GM21390 (cell line): ENCODE measurements around the gene ARHGAP22.

Experiments used
- ATAC-seq: cut with Tn5 transposase; IDR thresholded peaks from one replicate; pipeline ENCODE4 v1.9.1; 2021; ENCODE audit not compliant: unreplicated experiment

Gene ARHGAP22

DNA sequence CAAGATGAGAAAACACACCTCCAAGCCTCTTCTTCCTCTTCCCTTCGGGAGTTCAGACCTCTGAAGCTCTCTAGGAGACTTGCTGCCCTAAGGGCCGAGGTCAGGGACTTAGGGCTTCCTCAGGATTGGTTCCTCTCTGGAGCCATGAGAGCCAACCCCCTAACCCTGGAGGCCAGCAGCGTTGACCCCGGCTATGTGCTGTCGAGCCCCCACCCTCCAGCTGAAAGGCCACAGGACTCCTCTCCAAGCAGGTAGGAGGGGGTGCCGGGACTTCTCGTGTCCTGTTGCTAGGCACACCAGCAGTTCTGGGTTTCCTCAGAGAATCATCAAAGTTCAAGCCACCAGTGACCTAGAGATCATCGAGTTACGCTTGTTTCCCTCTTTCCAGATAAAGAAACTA is 87.4 kb downstream of the ARHGAP22 start:
- ATAC-seq: no peak

DNA sequence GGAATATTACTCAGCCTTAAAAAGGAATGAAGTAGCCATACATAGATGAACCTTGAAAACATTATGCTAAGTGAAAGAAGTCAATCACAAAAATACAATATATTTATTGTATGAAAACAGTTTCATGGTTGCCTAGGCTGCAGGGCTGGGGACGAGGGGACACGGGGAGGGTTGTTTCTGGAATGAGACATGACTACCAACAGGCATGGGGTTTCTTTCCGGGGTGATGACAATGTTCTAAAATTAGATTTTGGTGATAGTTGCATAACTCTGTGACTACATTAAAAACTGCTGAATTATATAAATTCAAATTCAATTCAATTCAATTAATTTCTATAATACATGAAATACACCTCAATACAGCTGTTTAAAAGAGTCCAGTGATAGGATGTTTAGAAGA is 88.0 kb downstream of the ARHGAP22 start:
- ATAC-seq: no peak

DNA sequence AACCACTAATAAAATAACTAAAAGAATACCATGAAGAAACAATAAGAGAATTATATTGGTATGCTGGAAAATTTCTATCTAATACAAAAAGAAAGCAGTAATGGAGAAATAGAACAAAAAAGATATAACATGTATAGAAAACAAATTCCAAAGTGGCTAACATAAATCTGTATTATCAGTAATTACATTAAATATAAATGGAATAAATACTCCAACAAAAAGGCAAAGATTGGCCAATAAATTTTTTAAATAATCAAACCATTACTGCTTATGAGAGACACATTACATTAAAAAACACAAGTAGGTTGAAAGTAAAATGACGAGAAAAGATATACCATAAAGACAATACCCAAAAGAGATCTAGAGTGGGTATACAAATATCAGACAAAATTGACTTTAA is 90.0 kb downstream of the ARHGAP22 start:
- ATAC-seq: no peak

DNA sequence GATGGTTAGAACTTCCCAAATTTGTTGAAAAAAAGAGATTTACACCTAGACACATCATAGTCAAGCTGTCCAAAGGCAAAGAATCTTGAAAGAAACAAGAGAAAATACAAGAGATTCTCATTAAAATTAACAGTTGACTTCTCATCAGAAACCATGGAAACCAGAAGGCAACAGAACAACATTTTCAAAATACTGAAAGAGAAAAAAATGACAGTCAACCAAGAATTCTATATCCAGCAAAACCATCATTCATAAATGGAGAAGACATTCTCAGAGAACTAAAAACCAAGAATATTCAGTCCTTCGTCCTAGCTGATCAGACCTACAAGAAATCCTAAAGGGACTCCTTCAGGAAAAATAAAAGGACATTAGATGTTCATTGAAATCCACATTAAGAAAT is 90.6 kb downstream of the ARHGAP22 start:
- no peak for ATAC-seq

DNA sequence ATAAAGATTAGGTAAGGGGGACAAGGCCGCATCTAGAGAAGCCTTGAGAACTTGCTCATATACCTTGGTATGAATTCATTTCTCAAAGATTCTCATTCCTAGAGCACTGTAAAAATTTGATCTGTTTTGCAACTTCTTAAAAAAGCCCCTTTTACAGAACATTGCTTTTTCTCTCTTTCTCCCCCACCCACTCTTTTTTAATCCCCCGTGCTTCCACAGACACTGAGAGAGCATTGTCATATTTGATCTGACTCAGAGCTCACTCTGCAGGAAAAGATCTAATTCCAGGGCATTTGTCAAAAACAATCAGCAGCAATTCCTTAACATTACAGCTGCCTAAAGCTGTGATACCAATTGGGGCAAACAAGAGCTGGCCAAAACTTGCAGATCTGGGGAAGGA is 92.0 kb downstream of the ARHGAP22 start:
- ATAC-seq: no peak

DNA sequence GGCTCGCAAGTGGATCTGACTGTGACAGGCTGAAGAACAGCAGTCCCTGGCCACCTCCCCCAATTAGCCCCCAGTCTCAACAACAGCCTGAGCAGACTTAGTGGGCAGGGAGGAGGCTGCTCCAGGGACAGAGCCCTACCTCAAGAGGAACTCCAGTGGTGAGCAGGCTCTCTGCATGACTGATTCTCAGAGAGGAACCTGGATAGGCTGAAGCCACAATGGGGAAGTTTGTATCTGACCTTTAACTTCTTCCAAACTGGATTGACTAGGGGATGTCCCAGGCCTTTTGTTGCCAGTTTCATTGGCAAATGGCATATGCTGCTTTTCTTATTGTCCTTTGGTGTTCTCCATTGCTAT is 93.0 kb downstream of the ARHGAP22 start:
- no peak for ATAC-seq

DNA sequence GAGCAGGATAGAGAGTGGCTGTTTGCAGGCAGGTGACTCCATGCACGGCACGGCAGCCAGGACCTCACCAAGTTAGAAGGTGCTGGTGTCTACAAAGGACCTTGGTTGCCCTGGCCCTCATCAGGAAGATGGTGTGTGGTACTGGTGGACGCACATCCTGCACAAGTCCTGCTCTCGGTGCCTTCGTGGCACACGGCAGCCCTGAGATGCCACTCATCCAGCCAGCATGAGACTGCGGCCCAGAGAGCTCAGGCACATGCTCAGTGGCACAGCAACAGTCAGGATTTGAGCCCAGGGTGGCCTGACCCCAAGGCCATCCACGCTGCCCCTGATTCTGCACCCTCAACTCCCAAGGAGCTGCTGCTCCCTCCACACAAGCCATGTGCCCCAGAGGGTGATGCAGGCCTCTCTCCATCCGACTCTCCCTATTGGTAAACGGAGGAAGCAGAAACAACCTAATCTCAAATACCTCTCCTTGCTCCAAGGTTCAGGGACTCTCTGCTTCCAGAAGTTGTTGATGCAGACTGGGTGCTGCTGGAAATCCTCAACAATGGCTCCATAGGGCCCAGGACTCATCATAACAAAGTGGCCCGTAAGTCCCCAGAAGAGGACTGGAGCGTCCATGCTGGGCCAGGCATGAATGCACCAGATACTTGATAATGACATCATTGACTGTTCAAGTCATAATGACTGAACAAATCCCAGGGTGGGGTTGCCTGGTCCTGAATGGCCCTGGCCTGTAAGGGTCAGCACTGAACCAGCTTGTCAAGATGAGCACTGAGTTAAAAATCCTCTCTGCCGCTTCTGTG is 93.6 kb downstream of the ARHGAP22 start:
- ATAC-seq: no peak

DNA sequence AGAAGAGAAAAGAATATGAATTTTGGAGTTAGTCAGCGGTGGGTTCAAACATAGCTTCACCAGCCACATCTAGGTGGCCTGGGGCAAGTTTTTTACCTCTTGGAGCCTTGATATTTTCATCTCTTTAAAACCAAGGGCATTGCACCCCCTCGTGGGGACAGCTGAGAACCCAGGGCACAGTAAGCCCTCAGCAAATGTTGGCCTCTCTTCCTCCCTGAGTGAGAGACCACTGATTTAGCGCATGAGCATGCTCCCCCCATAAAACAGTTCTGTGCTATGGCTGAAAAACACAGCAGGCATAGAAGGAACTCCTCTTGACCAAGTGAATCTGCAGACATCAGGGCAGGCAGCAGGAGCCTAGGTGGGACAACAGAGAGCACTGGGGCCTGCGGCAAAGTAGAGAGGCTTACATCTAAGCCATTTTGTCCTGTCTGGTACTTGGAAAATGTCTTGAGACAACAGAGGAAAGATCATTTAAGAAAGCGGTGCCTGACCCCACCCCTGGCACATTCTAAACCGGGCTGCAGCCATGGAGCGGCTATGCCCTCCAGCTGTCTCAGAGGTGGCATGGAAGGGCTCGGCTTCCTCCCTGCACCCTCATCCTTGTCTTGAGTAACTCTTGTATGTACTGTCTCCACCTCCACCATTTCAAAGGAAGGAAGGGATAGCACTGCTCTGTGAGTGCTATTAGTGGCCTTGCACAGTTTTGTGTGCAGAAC is 94.7 kb downstream of the ARHGAP22 start:
- ATAC-seq: no peak

DNA sequence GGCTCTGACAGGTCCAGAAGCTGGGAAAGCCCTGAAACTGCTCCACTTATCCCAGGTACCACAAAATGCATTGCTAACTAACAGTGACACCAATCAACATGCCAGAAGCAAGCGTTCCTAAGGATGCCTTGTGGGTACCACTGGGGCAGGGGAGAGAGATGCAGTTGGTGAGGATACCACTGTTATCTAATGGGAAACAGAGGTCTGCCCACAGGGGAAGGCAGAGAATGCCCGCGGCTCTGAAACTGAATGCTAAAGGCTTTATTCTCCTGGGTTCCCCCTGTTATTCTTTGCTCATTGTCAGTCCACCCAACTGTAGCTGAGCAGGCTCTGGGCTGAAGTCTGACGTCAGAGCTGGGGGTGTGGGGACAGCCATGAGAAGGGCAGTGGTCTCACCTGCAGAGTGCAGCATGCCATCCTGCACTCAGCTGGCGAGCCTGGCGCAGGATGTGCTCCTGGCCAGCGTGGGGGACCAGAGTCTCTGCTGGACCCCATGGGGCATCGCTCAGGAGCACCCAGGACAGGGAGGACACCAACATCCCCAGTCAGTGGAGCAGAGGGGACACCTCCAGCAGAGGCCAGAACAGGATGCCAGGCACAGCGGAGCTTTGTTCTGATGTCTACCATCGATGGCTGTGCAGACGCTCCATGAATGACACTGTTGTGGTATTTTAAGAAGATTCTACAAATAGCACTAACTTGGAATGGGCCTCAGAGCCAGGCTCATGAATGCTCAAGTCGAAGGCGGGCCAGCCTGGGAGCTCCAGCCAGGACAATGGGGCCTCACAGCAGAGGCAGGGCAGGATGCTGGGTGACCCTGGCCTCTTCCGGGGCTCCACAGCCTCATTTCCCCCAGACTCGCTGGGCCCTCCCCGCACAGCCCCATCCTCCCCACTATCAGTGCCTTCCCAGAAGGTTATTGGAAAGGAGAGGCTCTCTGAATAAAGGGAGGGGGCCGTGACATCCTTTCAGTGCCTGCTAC is 95.8 kb downstream of the ARHGAP22 start:
- ATAC-seq: no peak

DNA sequence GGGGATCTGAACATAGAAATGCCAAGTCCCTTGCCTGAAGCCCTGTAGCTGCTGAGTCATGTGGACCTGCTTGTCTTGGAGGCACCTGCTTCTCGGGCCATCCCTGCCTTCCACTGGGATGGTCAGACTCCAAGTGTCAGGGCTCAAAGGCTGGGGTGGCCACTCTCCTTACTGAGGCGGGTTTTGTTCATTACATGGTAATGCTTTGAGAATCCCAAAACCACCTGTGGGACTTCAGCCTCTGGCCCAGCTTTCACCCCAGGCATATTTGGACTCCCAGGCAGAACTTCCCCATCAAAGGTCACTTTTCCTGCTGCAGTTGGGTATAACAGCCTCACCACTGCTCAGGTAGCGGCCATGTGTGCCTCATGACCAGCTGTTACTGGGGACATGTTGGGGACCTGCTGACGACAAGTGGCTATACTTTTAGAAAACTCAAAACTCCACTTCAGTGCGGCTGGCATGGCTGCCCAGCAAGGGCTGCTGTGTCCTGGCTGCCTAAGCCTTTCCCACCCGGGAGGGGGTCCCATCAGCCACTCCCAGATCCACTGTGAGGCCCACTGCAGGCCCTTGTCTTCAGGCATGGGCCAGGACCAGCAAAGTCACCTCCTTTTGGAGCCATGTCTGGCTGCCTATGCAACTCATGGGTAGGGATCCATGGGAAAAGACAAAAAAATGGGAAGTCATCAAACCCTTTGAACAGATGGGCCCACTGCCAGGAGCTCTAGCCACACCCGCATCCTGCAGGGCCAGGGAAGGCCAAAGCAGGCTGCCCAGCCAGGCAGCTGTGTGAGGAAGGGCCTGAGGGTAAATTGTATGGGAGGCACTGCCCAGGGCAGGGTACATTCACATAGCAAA is 96.7 kb downstream of the ARHGAP22 start:
- no peak for ATAC-seq

DNA sequence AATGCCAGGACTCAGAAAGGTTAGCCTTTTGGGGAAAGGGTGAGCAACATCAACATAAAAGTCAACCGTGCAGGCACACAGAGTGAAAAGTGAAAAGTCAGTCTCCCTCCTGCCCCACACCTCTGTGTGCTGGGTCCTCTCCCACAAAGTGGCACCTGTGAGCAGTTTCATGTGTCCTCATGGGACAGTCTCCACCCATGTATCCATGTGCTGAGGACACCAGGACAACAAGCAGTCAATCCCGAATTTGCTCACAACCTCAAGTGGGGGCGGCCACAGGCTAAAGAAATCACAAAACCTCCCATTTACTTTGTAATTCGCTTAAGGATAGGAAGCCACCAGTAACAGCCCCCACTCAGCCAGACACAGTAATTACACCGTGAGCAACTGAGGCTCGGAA is 97.4 kb downstream of the ARHGAP22 start:
- ATAC-seq: no peak

DNA sequence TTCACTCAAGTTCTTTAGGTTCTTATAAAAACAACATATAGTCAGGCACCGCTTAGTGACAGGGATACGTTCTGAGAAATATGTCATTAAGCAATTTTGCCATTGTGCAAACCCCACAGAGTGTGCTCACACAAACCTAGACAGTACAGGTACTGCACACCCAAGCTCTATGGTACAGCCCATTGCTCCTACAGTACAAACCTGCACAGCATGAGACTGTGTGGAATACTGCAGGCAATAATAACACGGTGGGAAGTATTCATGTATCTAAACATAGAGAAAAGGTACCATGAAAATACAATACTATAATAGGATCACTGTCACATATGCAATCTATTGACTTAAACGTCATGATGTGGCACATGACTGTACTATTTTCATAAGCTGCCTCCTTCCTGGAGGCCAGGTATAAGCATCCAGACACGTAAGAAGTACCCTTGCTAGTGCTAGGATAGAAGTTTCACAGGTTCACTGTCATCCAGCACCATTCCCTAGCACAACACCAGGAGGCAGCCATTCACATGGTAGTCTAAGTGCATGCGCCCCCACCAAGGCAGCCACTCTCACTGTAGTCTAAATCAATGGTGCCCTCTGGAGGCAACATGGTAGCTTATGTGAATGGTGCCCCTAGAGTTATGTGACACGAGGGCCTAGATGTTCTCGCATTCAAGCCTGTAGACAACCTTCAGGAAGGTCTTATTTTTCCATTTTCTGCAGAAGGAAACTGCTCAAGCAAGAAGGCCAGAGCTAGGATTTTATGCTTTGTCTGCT is 98.5 kb downstream of the ARHGAP22 start:
- ATAC-seq: no peak

DNA sequence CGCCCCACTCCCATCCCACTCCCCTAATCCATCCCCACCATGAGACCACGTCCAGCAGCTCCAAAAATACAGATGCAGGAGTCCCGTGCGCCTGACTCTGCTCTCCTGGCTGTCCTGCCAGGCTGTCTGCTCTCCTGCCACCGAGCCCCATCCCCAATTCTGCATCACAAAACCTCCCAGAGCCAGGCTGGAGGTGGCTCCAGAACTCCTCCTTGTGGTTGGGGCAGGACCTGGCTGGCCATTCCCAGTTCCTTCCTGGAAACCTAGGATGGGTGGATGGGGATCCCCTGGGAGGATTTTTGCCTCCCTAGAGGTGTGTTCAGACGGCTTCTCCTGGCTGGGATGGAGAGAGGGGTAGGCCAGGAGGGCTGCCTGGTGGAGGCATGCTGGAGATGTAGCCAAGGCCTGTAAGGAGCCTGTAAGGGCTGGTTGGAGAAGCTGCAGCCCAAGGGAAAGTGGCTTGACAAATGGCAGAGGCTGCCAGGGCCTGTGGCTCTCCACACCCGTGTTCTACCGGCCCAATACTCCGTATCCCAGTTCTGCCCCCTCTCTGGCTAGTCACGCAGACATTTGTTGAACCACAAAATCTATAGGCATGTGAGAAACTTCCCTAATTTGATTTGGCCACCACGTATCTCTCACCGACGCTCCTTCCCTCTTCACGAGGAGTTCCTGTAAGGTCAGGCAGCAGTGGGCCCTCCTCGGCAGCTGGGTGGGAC is 99.3 kb downstream of the ARHGAP22 start:
- no peak for ATAC-seq

DNA sequence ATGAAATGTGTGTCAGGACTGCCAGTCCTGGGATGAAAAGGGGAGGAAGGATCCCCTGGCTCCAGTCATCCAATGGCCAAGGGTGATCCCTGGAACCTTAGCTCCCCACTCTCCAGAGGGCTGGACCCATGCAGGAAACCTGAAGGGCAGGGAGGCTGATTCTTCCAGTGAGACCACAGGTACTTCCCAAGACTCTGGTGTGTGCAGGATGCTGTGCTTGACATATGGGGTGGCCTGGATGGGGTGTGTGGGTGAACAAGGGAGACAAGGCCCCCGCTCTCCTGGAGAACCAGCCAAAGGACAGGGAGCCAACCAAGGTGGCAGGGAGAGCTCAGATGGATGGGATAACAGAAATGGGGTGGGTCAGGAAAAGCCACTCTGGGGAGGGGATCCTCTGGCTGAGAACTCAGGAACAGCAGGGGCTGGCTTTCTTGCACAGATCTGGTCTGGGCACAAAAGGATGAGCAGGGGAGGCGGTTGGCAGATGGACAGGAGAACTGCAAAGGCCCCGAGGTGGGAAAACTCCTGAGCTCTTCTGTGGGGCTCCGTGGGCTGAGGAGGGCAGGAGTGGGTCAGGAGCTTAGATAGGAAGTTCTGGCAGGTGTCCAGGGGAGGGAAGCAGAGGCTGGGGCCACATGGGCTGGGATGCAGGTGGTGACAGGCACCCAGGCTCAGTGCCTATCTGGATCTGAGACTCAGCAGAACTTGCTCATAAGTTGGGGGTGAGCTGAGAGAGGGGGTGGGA is 100.6 kb downstream of the ARHGAP22 start:
- ATAC-seq: no peak

DNA sequence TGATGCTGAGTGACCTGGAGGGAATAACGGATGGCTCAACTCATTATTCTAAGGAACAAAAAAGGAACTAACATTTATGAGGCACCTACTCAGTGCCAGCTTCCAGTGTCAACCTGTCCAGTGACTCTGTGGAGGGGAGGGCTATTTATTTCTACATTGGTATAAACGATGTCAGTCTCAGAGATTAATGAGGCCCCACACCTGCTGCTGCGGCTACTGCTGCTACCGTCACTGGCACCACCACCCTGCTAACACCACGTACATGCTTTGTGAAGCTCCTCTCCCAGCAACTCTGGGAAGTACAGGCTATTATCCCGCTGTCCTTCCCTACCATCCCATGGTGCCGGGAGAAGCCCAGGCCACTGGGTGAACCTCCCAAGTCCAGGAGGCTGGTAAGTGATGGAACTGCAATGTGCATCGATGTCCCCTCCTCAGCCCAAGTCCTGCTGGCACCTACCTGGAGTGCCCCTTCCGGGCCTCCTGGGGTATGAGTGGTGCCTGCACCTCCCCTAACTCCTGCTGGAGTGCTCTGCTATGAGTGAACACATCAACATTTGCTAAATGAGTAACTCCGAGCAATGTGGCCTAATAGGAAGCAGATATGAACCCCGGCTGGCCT is 101.5 kb downstream of the ARHGAP22 start:
- ATAC-seq: no peak

DNA sequence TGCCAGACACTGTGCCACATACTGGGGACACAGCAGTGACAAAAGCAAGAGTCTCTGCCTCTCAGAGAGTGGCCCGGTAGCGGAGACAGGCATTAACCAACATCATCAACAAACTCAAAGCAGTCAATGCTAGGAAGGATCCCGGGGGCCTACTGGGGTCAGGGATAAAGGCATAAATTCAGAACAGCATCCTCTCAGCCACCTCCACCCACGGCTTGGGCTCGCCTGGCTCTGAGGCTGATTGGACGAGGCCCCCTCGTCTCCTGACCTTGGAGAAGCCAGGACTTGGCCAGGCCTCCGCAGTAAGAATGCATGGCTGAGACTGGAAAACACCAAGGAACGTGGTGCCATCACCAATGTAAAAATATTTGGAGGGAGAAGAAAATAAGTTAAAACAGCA is 102.1 kb downstream of the ARHGAP22 start:
- ATAC-seq: no peak

DNA sequence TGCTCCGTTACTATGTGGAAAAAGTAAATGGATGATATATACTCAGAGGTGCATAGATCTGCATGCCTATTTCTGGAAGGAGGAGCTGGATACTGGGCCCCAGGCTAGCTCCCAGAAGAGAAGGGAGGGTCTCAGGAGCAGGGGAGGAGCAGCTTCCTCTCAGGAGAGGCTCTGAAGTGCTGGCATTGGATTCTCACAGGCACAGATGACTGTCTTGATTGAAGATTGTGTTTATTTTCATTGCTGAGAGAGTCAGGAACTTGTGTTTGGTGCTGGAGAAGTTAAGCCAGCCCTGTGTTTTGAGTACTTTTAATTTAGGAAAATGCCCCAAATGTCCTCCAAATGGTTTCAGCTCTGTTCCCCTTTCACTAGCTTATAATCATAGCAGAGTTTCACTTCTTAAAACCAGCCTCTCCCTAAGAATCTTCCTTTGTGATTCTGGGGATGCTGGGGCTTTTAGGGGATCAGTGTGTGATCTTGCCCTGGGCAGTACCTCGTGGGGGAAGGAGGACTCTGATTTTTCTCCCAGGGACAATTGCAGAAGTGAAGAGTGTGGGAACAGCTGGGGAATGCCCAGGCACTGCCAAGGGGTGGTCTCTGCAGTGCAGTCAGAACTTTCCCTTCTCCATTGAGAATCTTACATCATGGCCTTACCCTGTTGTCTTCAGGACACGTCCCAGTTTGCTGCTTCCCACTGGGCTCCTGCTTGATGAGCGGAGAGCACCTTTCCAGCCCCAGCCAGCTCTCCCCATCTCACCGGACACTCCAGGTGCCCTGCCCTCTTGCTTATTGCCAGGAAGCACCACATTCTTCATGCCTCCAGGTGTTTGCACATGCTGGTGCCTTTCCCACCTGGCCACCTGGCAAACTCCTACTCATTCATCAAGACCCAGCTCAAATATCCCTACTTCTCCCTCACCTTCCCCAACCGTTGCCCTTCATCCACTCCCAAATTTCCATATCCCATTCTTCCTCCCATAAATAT is 102.8 kb downstream of the ARHGAP22 start:
- ATAC-seq: no peak
